ENCODE measurements around the gene STMP1. TPM values are rescaled to one million over a fixed set of nuclear protein-coding genes. Genes with fewer than 3 reads are reported as not detected.

The STMP1 gene
- total RNA-seq, 1 experiment from 2014 or later = 38.4 TPM

DNA sequence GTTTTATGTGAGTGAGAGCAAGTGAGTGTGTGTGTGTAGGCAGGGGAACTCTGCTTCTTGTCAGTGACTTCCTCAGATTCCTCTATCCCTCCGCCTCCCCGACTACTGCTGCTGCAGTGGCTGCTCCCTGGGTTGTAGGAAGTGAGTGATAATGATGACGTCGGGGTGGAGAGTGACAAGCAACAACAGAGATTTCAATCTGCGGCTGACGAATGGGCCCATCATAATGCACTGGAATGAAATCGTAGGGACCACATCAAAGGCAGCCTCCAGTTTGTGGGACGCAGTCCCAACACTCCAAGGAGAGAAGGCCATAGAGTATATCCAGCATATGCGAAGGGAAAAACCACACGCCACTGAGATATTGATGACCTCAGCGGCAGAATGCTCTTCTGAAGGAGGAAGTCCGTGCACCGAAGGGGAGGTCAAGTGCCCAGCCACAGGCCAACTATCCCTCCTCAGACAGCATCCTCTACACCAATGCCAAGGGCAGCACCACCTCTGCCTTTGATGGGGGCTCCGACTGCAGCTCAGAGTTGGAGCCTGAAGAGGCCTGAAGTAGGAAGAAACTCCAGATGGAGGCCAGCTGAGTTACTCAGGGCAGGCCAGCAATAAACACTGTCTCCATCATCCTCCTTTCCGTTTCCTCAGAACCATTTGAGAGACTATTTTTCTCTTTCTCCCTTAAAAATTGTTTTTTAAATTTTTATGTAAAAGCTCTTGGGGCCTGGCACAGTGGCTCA is 11.3 kb upstream of the STMP1 start:
- H3K14ac ChIP-seq (ENCODE audit: insufficient read depth, low read length) = no peak overlapping the region
- H3T11ph ChIP-seq (ENCODE audit: low read length) = no peak overlapping the region
- no peak overlapping the region for H3K4ac ChIP-seq (ENCODE audit: low read depth, low read length)
- no peaks in the 10 kb centered on the region for H3K79me1 ChIP-seq (ENCODE audit: insufficient read depth, low read depth, low read length, poor library complexity, severe bottlenecking)
- TF ChIP-seq CTCF (conservative IDR thresholded peaks at IDR 0.05) = no peak
- no peak overlapping the region for H3K56ac ChIP-seq (ENCODE audit: insufficient read length, low read depth, low read length)
- H3K9me3 ChIP-seq (ENCODE audit: control insufficient read depth, low read depth, low read length) = no peaks in the 10 kb centered on the region
- H4K91ac ChIP-seq (ENCODE audit: insufficient read length, low read depth, low read length) = no peak overlapping the region
- Mint-ChIP-seq H3K9me3 (no peaks in the 10 kb centered on the region), H3K36me3 (ENCODE audit: insufficient read depth in 1 of 3, low read depth in 3 of 3) (peaks cover 13 to 50% (median 32%) of the 10 kb centered on the region in 3 experiments; a peak in 6 of 7 replicates), H3K4me3 (no peak overlapping the region), H3K27me3 (ENCODE audit: low read depth) (no peaks in the 10 kb centered on the region), H3K27ac (peak overlapping the region; percentile 40 to 53 (median 46); a peak in 4 of 7 replicates), H3K4me1 (peaks cover 11 to 20% of the 10 kb centered on the region in 2 experiments)
- no peak overlapping the region for H2BK5ac ChIP-seq (ENCODE audit: insufficient read length, low read length)
- H3K9ac ChIP-seq (ENCODE audit: extremely low read depth, insufficient read length, low read length) = no peak overlapping the region
- no peak overlapping the region for H2BK120ac ChIP-seq (ENCODE audit: low read depth, low read length, poor library complexity, severe bottlenecking)
- no peak overlapping the region for H3K23ac ChIP-seq (ENCODE audit: insufficient read length, low read depth, low read length)
- no peak for DNase-seq
- no peak overlapping the region for H4K5ac ChIP-seq (ENCODE audit: insufficient read length, low read depth, low read length)
- H3K27me3 ChIP-seq (ENCODE audit: insufficient read depth, low read length) = no peaks in the 10 kb centered on the region
- no peak overlapping the region for H2BK20ac ChIP-seq (ENCODE audit: low read depth, low read length, poor library complexity, severe bottlenecking)
- no peak overlapping the region for H3K27ac ChIP-seq (ENCODE audit: insufficient read length, low read depth, low read length)
- no peak overlapping the region for H2AFZ ChIP-seq (ENCODE audit: low read length)
- H2BK12ac ChIP-seq (ENCODE audit: insufficient read length, low read depth, low read length) = no peak overlapping the region
- WGBS (ENCODE audit: extremely low coverage, insufficient read length, low lambda C conversion rate) = no CpG with 5 or more reads among the region's 15 CpGs
- no peak overlapping the region for H2AK5ac ChIP-seq (ENCODE audit: insufficient read length, low read length)
- H3K79me2 ChIP-seq (ENCODE audit: insufficient read depth, low read length) = no peaks in the 10 kb centered on the region
- no peaks in the 10 kb centered on the region for H3K23me2 ChIP-seq (ENCODE audit: insufficient read length, low read depth, low read length, poor library complexity, severe bottlenecking)
- no peaks in the 10 kb centered on the region for H4K20me1 ChIP-seq (ENCODE audit: control insufficient read depth, insufficient read depth, insufficient read length)
- H2BK15ac ChIP-seq (ENCODE audit: low read depth, low read length) = no peak overlapping the region
- no peak overlapping the region for H4K8ac ChIP-seq (replicated peaks; ENCODE audit: insufficient read length, low read depth, low read length)
- H3K18ac ChIP-seq (ENCODE audit: insufficient read length, low read depth, low read length) = no peak overlapping the region
- no peak overlapping the region for H3K4me2 ChIP-seq (ENCODE audit: insufficient read depth, insufficient read length, low read length)
- no peaks in the 10 kb centered on the region for H3K4me1 ChIP-seq (ENCODE audit: insufficient read depth, low read length)

Data from H9 (cell line).